ENCODE results near the gene NAA60.

- TF ChIP-seq CTCF (IDR thresholded peaks at IDR 0.05) = no peak
- TF ChIP-seq POLR2A (IDR thresholded peaks at IDR 0.05) = peak in 1 of 2 donors; percentile 16
These were observed at the start of gene NAA60, which contains the start of gene ZNF597 for GRCh38 chr16:3443108-3444031.

All from Peyer's patch (tissue), 4 donors.